Measurements from ENCODE around the gene OPRD1. TPM values are rescaled to one million over a fixed set of nuclear protein-coding genes. Genes with fewer than 3 reads are reported as not detected.

The OPRD1 gene
- total and polyA plus RNA-seq, 2 of the 4 experiments (the other 2 are of a cell fraction) = under 0.01 TPM; not detected in 1

DNA sequence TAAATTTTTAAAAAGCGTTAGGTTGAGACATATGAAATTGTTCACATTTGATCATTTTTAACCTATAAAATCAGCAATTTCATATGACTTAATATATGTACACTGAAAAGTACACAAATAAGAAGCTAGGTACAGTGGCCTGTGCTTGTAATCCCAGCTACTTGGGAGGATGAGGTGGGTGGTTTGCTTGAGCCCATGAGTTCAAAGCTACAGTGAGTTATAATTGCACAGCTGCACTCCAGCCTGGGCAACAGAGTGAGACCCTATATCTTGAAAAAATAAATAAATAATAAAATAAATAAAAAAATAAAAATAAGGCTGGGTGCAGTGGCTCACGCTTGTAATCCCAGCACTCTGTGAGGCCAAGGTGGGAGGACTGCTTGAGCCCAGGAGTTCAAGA lies 97.2 kb downstream of the OPRD1 start:
- no peak overlapping the region for H2BK5ac ChIP-seq (ENCODE audit: low read depth, low read length, poor library complexity, severe bottlenecking)
- ATAC-seq (ENCODE audit: low read depth) = no peak
- H2AFZ ChIP-seq (replicated peaks; ENCODE audit: low read length, poor library complexity) = no peak overlapping the region
- H3K23ac ChIP-seq (ENCODE audit: low read depth, low read length) = no peak overlapping the region
- H3K9me3 ChIP-seq (ENCODE audit: control insufficient read depth, insufficient read depth, low read length) = no peaks in the 10 kb centered on the region; the same call in 1 of the 2 replicates
- H2AK9ac ChIP-seq (replicated peaks; ENCODE audit: low read depth, low read length, poor library complexity) = no peak overlapping the region
- H3K14ac ChIP-seq (replicated peaks; ENCODE audit: low read depth, low read length) = no peak overlapping the region
- H2AK5ac ChIP-seq (ENCODE audit: low read depth, low read length) = no peak overlapping the region
- H2BK120ac ChIP-seq (ENCODE audit: low read depth, low read length) = no peak overlapping the region
- H3K4me2 ChIP-seq (ENCODE audit: low read depth, low read length) = no peak overlapping the region
- H3K4me3 ChIP-seq (ENCODE audit: insufficient read depth, low read depth, low read length) = no peak overlapping the region
- CTCF ChIA-PET = interaction anchor here (0.6 kb wide), 1 partner anchor 217 kb away, joined by 3 read pairs; no protein-coding TSS in a partner anchor
- no peak overlapping the region for H3K56ac ChIP-seq (ENCODE audit: extremely low read depth, insufficient read depth, low read length)
- H3K9ac ChIP-seq (ENCODE audit: low read depth, low read length) = no peak overlapping the region
- no peaks in the 10 kb centered on the region for H3K36me3 ChIP-seq (ENCODE audit: control insufficient read depth, insufficient read depth, low read length)
- intact Hi-C loops (cut with micrococcal nuclease) = no loop called here
- H2BK20ac ChIP-seq (ENCODE audit: low read depth, low read length) = no peak overlapping the region
- no peak overlapping the region for H4K8ac ChIP-seq (ENCODE audit: low read depth in 2 of 2, low read length in 2 of 2)
- H3K4ac ChIP-seq (ENCODE audit: low read depth, low read length) = no peak overlapping the region
- WGBS, 2 experiments (ENCODE audit: extremely low coverage in 2 of 2, insufficient read length in 1 of 2) = no CpG with 5 or more reads among the region's 2 CpGs
- peaks cover 3% of the 10 kb centered on the region; the same call in 1 of the 2 replicates for H3K27me3 ChIP-seq (ENCODE audit: control insufficient read depth, insufficient read depth, low read length)
- no peak overlapping the region for H3K18ac ChIP-seq (ENCODE audit: low read depth, low read length)
- DNase-seq = no peak
- 0 out of 2 replicates have a peak, but pooled peaks cover 3% of the 10 kb centered on the region for H3K9me1 ChIP-seq (ENCODE audit: insufficient read depth, low read length)
- no peak overlapping the region for H4K91ac ChIP-seq (ENCODE audit: insufficient read depth, low read depth, low read length)
- peaks cover 2% of the 10 kb centered on the region; the same call in 1 of the 2 replicates for H3K4me1 ChIP-seq (ENCODE audit: control insufficient read depth, insufficient read depth, low read length)
- H3K27ac ChIP-seq (ENCODE audit: insufficient read depth, low read length) = no peak overlapping the region
- no TSS peak for BruUV-seq (replicated peaks)
- no peaks in the 10 kb centered on the region for H4K20me1 ChIP-seq (ENCODE audit: insufficient read depth, low read length)
- TF ChIP-seq SMC3 (IDR thresholded peaks at IDR 0.05; ENCODE audit: low read depth, low read length) = no peak
- TF ChIP-seq RAD21 (IDR thresholded peaks at IDR 0.05; ENCODE audit: low read length) = no peak
- no peak for TF ChIP-seq RFX5 (IDR thresholded peaks at IDR 0.05; ENCODE audit: low read depth, low read length)
- TF ChIP-seq CHD1 (IDR thresholded peaks at IDR 0.05; ENCODE audit: low read depth, low read length) = no peak
- no peaks in the 10 kb centered on the region for H3K79me1 ChIP-seq (ENCODE audit: low read depth in 1 of 2, low read length in 2 of 2)
- H4K5ac ChIP-seq (ENCODE audit: low read depth, low read length) = no peak overlapping the region
- dilution Hi-C loops (cut with HindIII; ENCODE audit: low sequenced_read_pairs, unreplicated experiment) = no loop called here
- in situ Hi-C loops (cut with MboI; ENCODE audit: low sequenced_read_pairs) = no loop called here
- H2BK15ac ChIP-seq (ENCODE audit: low read depth, low read length) = no peak overlapping the region
- POLR2A ChIA-PET (ENCODE audit: unreplicated experiment) = no interaction called here
